Activated T-cell treated with anti-CD3 and anti-CD28 coated beads for 4 hours (primary cell): Measurements from ENCODE around the gene WFDC1.

Source experiments
- DNase-seq: peaks from one replicate; pipeline ENCODE4 v3.0.0-alpha.2; 2020

WFDC1 gene, protein sequence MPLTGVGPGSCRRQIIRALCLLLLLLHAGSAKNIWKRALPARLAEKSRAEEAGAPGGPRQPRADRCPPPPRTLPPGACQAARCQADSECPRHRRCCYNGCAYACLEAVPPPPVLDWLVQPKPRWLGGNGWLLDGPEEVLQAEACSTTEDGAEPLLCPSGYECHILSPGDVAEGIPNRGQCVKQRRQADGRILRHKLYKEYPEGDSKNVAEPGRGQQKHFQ

DNA sequence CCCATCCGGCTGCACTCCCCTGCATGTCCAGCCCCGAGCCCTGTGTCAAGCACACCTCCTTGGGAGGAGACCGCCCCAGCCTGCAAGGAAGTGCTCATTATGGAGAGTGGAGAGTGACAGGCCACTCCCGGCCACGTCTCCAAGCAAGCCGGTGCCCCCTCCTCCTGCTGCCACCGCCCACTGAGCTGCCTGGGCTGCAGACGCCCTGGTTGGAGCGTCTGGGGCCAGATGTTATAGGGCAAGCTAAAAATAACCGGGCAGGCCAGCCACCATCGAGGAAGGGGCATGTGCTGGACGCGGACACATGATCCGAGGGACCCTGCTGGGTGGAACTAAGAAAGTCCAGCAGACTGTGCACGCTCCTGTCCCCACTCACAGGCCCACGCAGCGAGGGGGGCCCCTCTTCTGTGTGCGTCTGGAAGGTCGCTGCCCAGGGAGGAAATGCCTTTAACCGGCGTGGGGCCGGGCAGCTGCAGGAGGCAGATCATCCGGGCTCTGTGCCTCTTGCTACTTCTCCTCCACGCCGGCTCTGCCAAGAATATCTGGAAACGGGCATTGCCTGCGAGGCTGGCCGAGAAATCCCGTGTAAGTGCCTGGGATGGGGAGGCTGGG lies at the start of gene WFDC1:
TSS of gene WFDC1 (plus strand) at position 348 of the 612 bp plus-strand sequence. CDS start at position 442, 94 bp downstream.
- no peak for DNase-seq

DNA sequence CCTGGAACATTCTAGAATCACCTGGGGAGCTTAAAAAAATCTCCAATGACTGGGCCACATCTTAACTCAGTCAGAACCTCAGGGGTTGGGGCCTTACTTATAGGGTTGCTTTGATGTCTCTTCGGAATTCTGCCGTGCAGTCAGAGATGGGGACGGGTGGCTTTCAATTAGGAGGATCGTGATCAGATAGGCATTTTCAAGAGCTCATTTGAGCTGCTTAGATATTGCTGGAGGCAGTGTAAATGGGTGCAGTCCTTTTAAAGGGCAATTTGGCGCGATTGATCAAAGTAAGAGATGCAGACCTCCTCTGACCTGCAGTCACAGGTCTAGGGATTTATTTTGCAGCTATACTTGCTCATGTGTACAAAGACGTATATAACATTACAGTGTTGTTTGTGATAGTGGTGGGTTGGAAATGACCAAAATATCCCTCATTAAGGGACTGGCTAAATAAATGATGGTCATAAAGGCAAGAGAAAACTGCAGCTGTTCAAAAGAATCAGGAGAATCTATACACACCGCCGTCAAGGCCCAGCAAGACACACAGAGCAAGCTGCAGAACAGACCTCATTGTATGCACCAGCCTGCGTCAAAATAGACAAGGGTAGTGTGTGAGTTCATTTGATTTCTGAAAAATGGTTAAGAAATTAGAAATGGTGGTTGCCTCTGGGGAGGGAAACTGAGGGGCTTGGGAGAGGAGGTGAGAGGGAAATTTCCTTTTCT lies 48.6 kb upstream of the WFDC1 start:
- no peak for DNase-seq

DNA sequence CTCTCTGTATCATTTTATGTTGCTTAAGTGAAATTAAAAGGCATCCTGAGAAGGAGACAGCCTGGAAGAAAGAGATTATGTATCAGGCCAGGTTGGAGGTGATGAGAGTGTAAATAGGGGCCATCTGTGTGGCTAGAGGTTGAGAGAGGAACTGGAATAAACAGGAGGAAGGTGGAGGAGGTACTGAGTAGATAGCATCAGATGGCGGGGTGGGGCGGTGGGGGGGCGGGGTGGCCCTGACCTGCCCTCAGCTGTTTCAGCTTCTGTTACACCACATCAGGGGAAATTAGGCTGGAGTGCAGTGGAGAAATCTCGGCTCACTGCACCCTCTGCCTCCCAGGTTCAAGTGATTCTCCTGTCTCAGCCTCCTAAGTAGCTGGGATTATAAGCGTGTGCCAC lies 48.0 kb upstream of the WFDC1 start:
- DNase-seq: no peak

DNA sequence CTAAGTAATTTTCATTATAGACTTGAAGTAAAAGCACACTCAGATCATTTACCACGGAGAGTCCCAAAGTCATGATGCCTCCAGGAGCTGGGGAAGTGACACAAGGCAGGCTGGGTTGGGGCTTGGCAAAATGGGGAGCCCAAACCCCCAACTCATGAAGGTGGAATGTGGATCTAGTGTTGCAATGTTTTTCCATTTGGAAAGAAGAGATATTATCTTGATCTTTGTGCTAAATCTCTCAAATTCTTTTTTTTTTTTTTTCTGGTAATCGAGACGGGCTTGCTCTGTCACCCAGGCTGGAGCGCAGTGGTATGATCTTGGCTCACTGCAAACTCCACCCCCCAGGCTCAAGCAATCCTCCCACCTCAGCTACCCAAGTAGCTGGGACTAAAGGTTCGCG lies 47.3 kb upstream of the WFDC1 start:
- no peak for DNase-seq

GRCh38 chr16:84247844-84248243 lies 46.8 kb upstream of the WFDC1 start:
- DNase-seq: no peak

- no peak for DNase-seq
Measured at GRCh38 chr16:84252184-84252583, 42.5 kb upstream of the WFDC1 start.

DNA sequence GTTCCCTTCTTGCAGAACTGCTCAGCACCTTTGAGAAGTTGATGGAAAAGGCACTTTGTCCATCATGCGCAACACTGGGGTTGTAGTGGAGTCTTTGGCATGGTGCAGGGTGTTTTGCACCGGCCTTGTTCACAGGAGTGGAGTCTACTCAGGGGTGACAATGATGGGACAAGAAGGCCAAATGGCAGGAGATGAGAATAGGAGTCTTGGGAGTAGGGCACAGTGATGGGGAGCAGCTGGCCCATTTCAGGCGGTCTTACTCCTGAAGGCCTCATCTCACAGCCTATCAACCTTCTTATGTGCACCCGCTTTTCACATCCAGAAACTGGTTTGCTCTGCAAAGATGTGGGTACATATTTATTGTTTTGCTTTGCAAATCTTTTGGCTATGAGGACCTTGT lies 41.5 kb upstream of the WFDC1 start:
- no peak for DNase-seq

DNA sequence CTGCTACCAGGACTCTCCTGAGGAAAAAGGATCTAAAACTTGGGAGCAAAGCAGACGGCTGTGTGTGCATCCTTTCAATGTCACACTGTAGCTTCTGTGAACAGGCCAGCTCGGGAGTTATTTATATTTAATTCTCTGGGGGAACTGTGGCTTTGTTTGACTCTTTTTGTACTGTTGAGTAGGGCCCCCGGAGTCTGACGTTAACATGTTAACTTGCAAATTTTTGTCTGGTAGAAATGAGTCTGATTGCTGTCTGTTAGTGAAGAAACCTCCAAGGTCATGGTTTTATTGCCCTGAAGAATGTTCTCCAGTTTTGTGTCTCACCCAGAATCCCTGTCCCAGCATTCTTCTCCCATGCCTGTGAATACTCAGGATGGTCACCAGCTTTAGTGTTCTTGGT lies 40.6 kb upstream of the WFDC1 start:
- DNase-seq: no peak

DNA sequence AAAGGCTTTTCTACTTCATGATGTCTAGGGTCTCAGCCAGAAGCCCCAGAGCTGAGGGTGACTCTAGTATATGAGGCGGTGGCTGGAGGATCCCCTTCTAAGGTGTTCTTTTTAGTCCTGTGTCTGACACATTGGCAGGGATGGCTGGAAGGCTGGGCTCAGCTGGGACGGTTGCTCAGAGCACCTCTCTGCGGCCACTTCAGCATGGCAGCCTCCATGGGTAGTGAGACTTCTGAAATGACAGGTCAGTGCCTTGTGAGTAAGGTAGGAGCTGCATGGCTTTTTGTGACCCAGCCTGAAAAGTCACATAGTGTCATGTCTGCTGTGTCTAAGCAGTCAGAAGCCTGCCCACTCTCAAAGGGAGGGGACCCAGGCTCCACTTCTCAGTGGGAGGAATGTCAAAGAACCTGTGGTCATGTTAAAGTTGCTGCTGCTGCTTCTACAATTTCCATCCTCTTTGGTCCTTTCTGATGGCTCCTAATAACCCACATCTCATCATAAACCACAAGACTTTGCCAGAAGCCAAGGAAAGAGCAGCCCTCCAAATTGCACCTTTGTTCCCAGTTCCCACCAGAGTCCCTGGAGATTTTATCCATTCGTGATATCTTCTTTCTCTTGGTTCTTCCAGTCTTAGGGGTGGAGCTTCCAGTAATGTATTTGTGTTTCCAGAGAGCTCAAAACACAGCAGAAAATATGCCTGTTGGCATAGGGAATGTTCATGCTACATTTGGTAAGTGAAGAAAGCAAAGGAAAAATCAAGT lies 39.4 kb upstream of the WFDC1 start:
- no peak for DNase-seq

- DNase-seq: no peak
Measured at GRCh38 chr16:84258266-84258665, 36.4 kb upstream of the WFDC1 start.

GRCh38 chr16:84259691-84260090 lies 35.0 kb upstream of the WFDC1 start:
- DNase-seq: no peak

DNA sequence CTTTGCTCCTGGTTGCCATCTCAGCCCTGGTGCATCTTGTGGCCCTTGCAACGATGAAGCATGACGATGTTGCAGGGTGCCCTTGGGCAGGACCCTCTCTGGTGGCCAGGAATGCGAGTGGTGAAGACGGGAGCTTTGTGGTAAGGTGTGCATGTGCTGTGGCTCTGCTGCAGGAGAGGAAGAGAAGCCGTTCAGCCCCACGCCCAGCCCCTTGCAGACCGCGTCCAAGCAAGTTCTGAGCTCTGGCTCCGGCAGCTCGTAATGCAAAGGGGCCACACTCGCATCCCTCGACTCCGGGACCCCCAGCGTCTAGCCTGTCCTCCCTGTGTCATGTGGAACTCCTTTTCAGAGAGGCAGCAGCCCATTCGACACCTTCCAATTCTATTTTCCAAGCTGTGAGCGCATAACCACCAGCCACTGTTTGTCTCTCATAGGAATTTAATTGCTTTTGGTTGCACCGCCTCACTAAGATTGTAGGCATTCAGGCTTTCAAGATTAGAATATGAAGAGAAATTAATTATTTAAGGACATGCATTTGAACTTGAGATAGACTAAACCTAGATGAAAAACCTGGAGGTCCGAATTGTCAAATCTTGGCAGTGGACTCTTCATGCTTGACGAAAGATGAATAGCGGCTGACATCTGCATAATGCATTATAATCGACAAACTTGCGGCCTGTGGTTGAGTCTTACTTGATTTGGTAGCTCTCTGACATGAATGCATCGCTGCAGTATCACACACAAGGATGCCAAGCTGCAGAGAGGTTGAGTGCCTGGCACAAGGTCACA lies 33.7 kb upstream of the WFDC1 start:
- DNase-seq: no peak

DNA sequence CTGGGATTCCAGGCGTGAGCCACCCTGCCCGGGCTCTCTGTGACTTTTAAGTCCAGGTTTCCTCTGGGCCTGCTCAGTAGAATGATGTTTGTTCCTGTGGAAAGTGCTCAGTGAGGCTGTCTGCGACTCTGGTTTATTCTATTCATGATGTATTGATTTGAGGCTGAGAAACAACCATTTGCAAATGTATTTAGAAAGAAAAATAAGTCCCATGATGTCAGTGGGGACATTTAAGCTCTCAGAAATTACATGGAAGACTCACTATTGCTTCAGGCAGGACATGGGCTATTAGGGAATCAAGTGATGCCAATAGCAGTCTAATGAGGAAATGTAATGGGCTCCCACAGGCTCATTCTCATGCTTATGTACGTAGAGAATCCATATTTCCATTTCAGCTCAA lies 32.6 kb upstream of the WFDC1 start:
- DNase-seq: no peak

- no peak for DNase-seq
Measured at GRCh38 chr16:84262939-84263338, 31.7 kb upstream of the WFDC1 start.

GRCh38 chr16:84266451-84266850 lies 28.2 kb upstream of the WFDC1 start:
- no peak for DNase-seq

DNA sequence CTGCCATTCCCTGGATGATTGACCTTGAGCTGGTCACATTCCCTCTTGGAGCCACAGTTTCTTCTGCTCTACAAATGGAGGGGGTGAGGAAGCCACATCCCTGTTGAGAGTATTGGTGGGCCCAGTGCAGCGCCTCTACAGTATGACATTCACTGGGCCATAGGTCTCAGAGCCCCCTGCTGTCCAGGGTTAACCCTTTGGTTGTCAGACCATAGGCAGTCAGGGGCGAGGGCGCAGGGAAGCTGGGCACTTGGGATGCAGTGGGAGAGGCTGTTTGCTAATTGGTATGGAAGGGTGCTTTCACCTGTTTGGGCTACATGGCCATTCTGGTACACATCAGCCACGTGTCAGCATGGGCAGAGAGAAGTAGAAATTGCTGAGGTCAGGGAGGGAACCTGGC lies 27.3 kb upstream of the WFDC1 start:
- no peak for DNase-seq

DNA sequence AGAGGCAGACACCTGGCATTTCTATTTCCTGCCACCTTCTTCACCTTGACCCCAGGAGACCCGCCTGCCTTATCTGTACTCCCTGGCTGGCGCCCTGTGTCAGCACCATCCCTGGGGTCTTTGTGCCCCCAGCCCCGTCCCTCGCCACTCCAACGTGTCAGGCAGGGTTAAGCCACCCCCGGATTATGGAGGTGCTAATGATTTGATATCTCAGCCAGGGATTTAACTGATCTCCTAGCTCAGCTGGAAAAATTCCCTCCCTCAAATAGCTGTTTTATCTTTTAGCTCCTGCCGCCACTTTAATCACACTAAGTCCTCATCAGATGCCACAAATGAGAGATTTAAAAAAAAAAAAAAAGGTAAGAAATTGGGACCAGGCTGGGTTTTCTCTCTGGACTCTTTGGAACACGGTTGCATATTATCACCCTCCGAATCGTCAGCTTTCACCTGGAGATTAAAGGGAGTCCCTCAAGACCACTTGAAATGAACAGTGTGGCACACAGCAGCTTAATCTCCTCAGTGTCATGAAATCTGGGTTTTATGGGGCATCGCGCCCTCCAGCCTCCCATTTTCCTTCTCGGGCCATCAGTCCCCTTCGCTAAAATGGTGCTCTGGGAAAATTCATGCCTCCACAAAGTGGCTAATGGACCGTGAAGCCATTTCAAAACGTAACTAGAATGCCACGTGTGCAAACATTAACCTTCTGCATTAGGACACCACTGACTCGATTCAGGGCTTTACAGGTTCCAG lies 26.2 kb upstream of the WFDC1 start:
- no peak for DNase-seq

DNA sequence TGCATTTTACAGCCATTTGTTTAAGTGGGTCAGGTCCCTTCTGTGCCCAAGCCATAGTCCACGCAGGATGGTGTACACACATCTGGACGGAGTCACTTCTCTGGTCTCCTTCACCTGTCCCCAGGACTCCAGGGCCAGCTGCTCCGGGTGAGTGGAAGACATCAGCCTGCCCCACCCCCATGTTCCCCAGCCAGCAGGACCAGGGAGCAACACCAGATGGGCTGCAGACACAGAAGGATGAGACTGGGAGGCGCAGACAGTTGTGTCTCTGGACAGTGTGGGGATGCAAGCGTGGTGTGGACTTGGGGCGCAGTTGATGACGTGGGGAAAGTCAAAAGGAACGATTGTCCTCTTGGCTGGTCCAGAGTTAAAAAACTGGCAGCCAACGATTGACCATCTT lies 24.6 kb upstream of the WFDC1 start:
- DNase-seq: no peak

DNA sequence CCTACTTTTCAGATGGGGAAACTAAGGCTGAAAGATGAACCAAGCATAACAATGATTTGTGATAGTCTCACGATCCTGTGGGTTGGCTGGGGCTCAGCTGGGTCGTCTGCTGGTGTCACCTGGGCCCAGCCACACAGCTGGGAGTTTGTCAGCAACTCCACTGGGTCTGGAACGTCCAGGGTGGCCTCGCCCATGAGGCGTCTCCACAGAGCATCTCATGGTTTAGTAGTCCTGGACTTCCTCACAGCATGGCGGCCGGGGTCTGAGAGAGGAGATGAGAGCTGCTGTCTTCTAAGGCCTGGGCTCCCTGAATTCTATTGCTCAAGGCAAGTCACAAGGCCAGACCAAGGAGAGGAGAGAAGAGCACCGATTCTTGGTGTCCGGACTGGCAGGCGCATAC lies 24.1 kb upstream of the WFDC1 start:
- DNase-seq: no peak

DNA sequence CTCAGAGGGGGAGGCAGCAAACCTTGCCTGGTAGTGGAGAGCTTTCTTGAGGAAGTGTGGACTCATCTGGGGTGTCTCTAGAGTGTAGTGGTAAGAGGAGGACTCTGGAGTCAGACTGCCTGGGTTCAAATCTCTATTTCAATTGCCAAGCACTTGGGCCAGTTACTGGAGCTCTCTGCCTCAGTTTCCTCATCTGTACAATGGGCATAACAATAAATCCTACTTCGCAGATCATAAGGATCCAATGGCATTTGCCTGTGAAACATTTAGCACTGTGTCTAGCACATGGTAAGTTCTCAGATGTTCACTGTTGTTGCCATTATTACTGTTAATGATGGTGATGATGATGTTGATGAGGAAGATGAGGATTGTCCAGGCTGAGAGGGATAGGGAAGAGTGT lies 23.6 kb upstream of the WFDC1 start:
- no peak for DNase-seq

DNA sequence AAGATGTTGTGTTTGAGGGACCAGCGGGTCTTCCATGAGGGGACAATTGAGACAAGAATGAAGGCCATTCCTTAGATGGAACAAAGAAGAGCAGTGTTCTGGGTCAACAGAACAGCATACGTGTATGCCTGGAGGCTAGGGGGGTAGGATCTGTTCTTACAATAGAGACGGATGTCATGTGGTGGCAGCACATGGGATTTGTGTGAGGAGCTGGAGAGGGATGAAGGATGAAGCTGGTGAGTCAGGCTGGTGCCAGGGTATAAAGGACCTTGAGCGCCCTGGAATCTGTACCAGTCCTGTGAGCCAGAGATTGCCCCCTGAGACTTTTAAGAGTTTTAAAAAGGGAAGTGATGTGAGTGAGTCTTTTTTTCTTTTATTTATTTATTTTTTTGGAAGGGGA lies 22.8 kb upstream of the WFDC1 start:
- DNase-seq: no peak

DNA sequence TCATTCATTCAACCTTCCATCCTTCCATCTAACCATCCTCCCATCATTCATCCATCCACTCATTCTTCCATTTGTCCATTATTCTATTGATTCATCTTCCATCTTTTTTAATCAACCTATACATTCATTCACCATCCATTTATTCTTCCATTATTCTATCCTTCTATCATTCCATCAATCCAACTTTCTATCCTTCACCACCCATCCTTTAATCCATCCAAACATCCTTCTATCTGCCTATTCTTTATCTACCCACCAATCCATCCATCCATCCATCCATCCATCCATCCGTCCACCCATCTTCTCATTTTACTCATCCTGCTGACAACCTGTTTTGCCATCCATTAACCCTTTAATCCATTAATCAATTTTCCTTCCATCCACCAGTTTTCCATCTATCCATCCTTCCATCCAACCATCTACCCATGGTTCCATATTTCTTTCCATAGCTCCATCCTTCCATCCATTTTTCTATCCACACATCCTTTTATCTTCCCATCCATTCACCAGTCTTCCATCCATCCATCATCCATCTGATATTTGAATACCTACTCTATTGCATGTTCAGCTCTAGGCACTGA lies 21.8 kb upstream of the WFDC1 start:
- DNase-seq: no peak
